Keratinocyte (primary cell): ENCODE data around the gene WARS2.

Source experiments
- CTCF ChIP-seq, 3 experiments: IDR thresholded peaks in 1 of 3; conservative IDR thresholded peaks in 1 of 3; optimal IDR thresholded peaks in 1 of 3; 2 replicates in 2 of 3; 3 replicates in 1 of 3; pipeline versions ENCODE3 to v1.5.1; 2011; ENCODE audit warnings: low read length in 3 of 3, mild to moderate bottlenecking in 3 of 3, moderate library complexity in 2 of 3, control low read depth in 1 of 3, inconsistent platforms in 1 of 3; ENCODE audit not compliant: insufficient read depth in 2 of 3; ENCODE audit errors: extremely low read depth in 1 of 3
- EZH2 ChIP-seq: IDR thresholded peaks from one replicate; pipeline ENCODE4 v1.6.1; 2012; ENCODE audit warnings: inconsistent platforms, mild to moderate bottlenecking, low read length, moderate library complexity

GRCh38 chr1:119011116-119011515 is 129.3 kb downstream of the WARS2 start:
- TF ChIP-seq CTCF (optimal IDR thresholded peaks at IDR 0.05 in 1 of 3, IDR thresholded peaks at IDR 0.05 in 1 of 3, conservative IDR thresholded peaks at IDR 0.05 in 1 of 3; ENCODE audit: extremely low read depth in 1 of 3, insufficient read depth in 2 of 3, low read length in 3 of 3) (no peak), EZH2 (no peak)
